Breast epithelium (tissue), 3 donors: Measurements from ENCODE around the gene MAP1LC3B.
"Not testable (repeated sequence)": the region's sequence is repeated elsewhere in the genome, so short reads cannot be mapped to it uniquely, and the experiment has no call there.

Experiments used
- POLR2A ChIP-seq: fragments of 450-650 bp; IDR thresholded peaks from one replicate; pipeline ENCODE4 v1.6.1; 2016; ENCODE audit warnings: antibody characterized with exemption, mild to moderate bottlenecking, moderate library complexity
- POLR2AphosphoS5 ChIP-seq, 3 donors: sonication (generic); formaldehyde crosslinking; IDR thresholded peaks; one replicate each; pipeline ENCODE4 v1.6.1; 2017; ENCODE audit warnings: antibody characterized with exemption in 3 of 3
- TF ChIP-seq, protein P1 (sequence below), 3 donors: fragments of 450-650 bp; IDR thresholded peaks; one replicate each; pipeline ENCODE4 v1.5.1; 2016 to 2017; ENCODE audit warnings: antibody characterized with exemption in 3 of 3, mild to moderate bottlenecking in 3 of 3, moderate library complexity in 3 of 3

GRCh38 chr16:87384875-87385167 is 7.3 kb upstream of the MAP1LC3B start:
- TF ChIP-seq, protein P1, sequence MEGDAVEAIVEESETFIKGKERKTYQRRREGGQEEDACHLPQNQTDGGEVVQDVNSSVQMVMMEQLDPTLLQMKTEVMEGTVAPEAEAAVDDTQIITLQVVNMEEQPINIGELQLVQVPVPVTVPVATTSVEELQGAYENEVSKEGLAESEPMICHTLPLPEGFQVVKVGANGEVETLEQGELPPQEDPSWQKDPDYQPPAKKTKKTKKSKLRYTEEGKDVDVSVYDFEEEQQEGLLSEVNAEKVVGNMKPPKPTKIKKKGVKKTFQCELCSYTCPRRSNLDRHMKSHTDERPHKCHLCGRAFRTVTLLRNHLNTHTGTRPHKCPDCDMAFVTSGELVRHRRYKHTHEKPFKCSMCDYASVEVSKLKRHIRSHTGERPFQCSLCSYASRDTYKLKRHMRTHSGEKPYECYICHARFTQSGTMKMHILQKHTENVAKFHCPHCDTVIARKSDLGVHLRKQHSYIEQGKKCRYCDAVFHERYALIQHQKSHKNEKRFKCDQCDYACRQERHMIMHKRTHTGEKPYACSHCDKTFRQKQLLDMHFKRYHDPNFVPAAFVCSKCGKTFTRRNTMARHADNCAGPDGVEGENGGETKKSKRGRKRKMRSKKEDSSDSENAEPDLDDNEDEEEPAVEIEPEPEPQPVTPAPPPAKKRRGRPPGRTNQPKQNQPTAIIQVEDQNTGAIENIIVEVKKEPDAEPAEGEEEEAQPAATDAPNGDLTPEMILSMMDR (IDR thresholded peaks at IDR 0.05): not testable (repeated sequence)
- not testable (repeated sequence) for TF ChIP-seq POLR2A; POLR2AphosphoS5 (IDR thresholded peaks at IDR 0.05)
